ENCODE data around the gene CTBP1. TPM values are rescaled to one million over a fixed set of nuclear protein-coding genes. Genes with fewer than 3 reads are reported as not detected.

Gene CTBP1
- total RNA-seq, 1 experiment from 2014 or later: 223 TPM

DNA sequence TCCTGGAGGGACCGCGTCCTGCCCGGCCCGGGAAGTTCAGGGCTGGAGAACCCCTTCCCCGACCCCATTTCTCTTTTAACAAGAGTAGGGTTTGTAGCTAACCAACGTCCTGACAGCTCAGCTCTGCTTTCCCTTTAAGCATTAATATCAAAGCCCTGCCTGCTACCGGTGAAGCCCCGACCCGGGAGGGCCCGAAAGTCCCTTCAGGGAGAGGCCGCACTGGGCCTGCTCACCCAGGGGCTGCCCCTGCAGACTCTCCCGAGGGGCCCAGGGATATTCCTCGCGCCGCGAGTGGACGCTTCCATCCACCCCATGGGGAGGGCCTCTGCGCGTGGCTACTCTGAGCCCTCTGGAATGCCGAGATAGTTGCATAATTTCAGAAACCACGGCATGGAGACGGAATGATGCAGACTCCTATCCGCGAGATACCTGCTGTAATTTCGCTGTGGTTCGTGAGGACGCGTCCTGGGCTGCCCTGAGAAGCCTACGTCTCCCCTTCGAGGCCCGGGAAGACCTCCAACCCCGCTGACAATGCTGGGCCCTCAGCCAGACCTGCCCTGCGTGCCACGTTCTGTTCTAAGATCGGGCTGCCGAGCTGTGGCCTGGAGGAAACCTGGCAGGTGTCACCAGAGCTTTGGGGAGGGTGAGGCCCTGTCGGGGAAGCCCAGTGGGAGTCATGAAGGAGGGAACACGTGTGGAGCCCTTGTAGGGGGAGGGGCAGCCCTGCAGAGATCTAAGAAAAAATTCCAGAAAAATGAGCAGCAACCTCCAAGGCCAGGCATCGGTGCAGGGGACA lies 999 bp upstream of the CTBP1 start:
- BruUV-seq (replicated peaks): TSS peak; percentile 48
- Histone ChIP-seq H4K20me1 (ENCODE audit: low read length) (peaks cover 8% of the 10 kb centered on the region; the same call in 1 of the 2 replicates), H2AFZ (ENCODE audit: low read length) (peak overlapping the region; percentile 50), H3K4me2 (ENCODE audit: low read length) (peak overlapping the region; percentile 87), H3K9ac (ENCODE audit: low read length) (peak overlapping the region; percentile 91), H3K4me3 (ENCODE audit: low read length) (peak overlapping the region; percentile 68), H3K79me2 (ENCODE audit: low read length) (peaks cover 43% of the 10 kb centered on the region), H3K9me2 (replicated peaks; ENCODE audit: low read length) (no peaks in the 10 kb centered on the region), H3F3A (ENCODE audit: low read length, unreplicated experiment) (no peaks in the 10 kb centered on the region), H3K4me1 (ENCODE audit: insufficient read depth, low read length) (peaks cover 22% of the 10 kb centered on the region), H3K36me3 (ENCODE audit: low read depth, low read length) (no peaks in the 10 kb centered on the region), H3K27ac (ENCODE audit: low read length) (peak overlapping the region; percentile 56), H3K27me3 (ENCODE audit: low read length) (no peaks in the 10 kb centered on the region), H3K9me3 (ENCODE audit: low read length) (no peaks in the 10 kb centered on the region)
- intact Hi-C loops (cut with micrococcal nuclease): no loop called here
- no peak for ATAC-seq
- ChIA-PET CTCF (no interaction called here), POLR2A (ENCODE audit: unreplicated experiment) (no interaction called here)
- peak; percentile 7 for DNase-seq
- TF ChIP-seq, protein P1, sequence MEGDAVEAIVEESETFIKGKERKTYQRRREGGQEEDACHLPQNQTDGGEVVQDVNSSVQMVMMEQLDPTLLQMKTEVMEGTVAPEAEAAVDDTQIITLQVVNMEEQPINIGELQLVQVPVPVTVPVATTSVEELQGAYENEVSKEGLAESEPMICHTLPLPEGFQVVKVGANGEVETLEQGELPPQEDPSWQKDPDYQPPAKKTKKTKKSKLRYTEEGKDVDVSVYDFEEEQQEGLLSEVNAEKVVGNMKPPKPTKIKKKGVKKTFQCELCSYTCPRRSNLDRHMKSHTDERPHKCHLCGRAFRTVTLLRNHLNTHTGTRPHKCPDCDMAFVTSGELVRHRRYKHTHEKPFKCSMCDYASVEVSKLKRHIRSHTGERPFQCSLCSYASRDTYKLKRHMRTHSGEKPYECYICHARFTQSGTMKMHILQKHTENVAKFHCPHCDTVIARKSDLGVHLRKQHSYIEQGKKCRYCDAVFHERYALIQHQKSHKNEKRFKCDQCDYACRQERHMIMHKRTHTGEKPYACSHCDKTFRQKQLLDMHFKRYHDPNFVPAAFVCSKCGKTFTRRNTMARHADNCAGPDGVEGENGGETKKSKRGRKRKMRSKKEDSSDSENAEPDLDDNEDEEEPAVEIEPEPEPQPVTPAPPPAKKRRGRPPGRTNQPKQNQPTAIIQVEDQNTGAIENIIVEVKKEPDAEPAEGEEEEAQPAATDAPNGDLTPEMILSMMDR (conservative IDR thresholded peaks at IDR 0.05; ENCODE audit: low read depth, low read length): no peak
- no peak for TF ChIP-seq EZH2 (IDR thresholded peaks at IDR 0.05; ENCODE audit: low read length, unreplicated experiment)
- no peak for TF ChIP-seq EZH2phosphoT487 (IDR thresholded peaks at IDR 0.05; ENCODE audit: borderline replicate concordance, low read length)

DNA sequence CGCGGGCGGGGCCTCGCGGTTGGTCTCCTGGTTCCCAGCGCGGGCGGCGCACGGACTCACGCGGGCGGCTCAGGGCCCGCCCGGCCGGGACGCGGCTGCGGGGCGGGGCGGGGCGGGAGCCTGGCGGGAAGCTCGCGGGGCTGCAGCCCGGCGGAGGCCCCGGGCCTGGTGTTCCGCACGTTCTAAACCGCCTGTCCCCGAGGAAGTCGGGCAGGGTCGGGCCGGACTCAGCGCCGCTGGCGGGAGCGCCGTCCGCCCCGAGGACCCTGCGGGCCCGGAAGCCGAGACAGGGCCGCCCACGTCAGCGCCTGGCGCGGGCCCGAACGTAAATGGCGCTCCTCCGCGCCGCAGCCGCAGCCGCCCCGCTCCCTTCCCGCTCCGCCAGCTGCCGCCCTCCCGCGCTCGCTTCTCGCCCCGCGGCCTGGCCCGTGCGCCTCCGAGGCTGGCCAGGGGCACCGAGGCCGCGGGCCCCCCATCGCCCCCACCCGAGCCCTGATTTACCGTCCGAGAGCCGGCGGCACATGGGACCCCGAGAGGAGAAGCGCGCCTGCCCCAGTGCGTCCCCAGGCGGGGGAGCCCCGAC lies 309 bp upstream of the CTBP1 start:
- CTCF ChIA-PET: no interaction called here
- H3K4me2 ChIP-seq (ENCODE audit: low read length): peak overlapping the region; percentile 87
- H3K9me3 ChIP-seq (ENCODE audit: low read length): no peaks in the 10 kb centered on the region
- no peaks in the 10 kb centered on the region for H3F3A ChIP-seq (ENCODE audit: low read length, unreplicated experiment)
- DNase-seq (peak; percentile 78), ATAC-seq (peak; percentile 66)
- H3K9ac ChIP-seq (ENCODE audit: low read length): peak overlapping the region; percentile 91
- peaks cover 50% of the 10 kb centered on the region for H3K79me2 ChIP-seq (ENCODE audit: low read length)
- H2AFZ ChIP-seq (ENCODE audit: low read length): peak overlapping the region; percentile 50; the same call in 1 of the 2 replicates
- no peaks in the 10 kb centered on the region for H3K27me3 ChIP-seq (ENCODE audit: low read length)
- BruUV-seq (replicated peaks): no TSS peak
- peaks cover 22% of the 10 kb centered on the region for H3K4me1 ChIP-seq (ENCODE audit: insufficient read depth, low read length)
- H3K27ac ChIP-seq (ENCODE audit: low read length): peak overlapping the region; percentile 56
- POLR2A ChIA-PET (ENCODE audit: unreplicated experiment): interaction anchor here (0.5 kb wide), 1 partner anchor 98 kb away, joined by 3 read pairs; the partner anchor contains the start of gene UVSSA
- H3K36me3 ChIP-seq (ENCODE audit: low read depth, low read length): no peaks in the 10 kb centered on the region
- H3K4me3 ChIP-seq (ENCODE audit: low read length): peak overlapping the region; percentile 68
- H4K20me1 ChIP-seq (ENCODE audit: low read length): peaks cover 8% of the 10 kb centered on the region; the same call in 1 of the 2 replicates
- TF ChIP-seq EZH2phosphoT487 (IDR thresholded peaks at IDR 0.05; ENCODE audit: borderline replicate concordance, low read length) (no peak), EZH2 (IDR thresholded peaks at IDR 0.05; ENCODE audit: low read length, unreplicated experiment) (no peak)
- TF ChIP-seq, protein P1 (conservative IDR thresholded peaks at IDR 0.05; ENCODE audit: low read depth, low read length): no peak
- intact Hi-C loops (cut with micrococcal nuclease): no loop called here
- no peaks in the 10 kb centered on the region for H3K9me2 ChIP-seq (replicated peaks; ENCODE audit: low read length)

Data from PC-3 (cell line).